ENCODE results near the gene LRRC31.
A peak's percentile ranks its signal among the peaks of the same experiment; 100 is the strongest.

LRRC31 gene

GRCh38 chr3:169812332-169813235 is 57.2 kb downstream of the LRRC31 start, which contains the start of the genes LRRC34 and LRRIQ4:
TSS of gene LRRC34 (minus strand) at chr3:169812904. CDS start at chr3:169812548, 356 bp downstream.
TSS of gene LRRIQ4 (plus strand) at chr3:169812870. CDS start at chr3:169821922, 9,052 bp downstream.
- peak; percentile 86 for DNase-seq

GRCh38 chr3:169811631-169812331 is 58.0 kb downstream of the LRRC31 start:
- DNase-seq, result no peak

GRCh38 chr3:169809230-169809795 is 60.4 kb downstream of the LRRC31 start:
- no peak for DNase-seq

GRCh38 chr3:169804681-169805080 is 65.1 kb downstream of the LRRC31 start:
- no peak for DNase-seq

- DNase-seq, result no peak
Observed at GRCh38 chr3:169792359-169792758, 77.4 kb downstream of the LRRC31 start.

GRCh38 chr3:169790687-169791429 is 78.9 kb downstream of the LRRC31 start:
- no peak for DNase-seq

- DNase-seq, result no peak
Observed at GRCh38 chr3:169790219-169790618, 79.5 kb downstream of the LRRC31 start.

Measured in activated CD8-positive, alpha-beta memory T cell treated with anti-CD3 and anti-CD28 coated beads, Interleukin-2, amount 50 U/mL, for 48 hours (primary cell).